Calu3 (cell line): ENCODE data around the gene CYB5D1. TPM values are rescaled to one million over a fixed set of nuclear protein-coding genes. Genes with fewer than 3 reads are reported as not detected.
A peak's percentile ranks its signal among the peaks of the same experiment; 100 is the strongest.

ENCODE experiments used
- BruUV-seq: library from RNA; stranded (reverse); fragments of 400-500 nt; replicated peaks from 2 replicates; lab custom pipeline; 2021; lab: Mats Ljungman, UMichigan
- CTCF ChIA-PET: fragments of 300-600 bp; sonication (Branson Sonifier 250); formaldehyde crosslinking; loops from one replicate; lab custom pipeline; 2022; ENCODE audit warnings: antibody characterized with exemption; lab: Charles Lee
- DNase-seq: peaks from one replicate; pipeline ENCODE4 v3.0.0; 2022
- H3K27ac Mint-ChIP-seq: one replicate; pipeline ENCODE4 v1.8.0; 2022; ENCODE audit warnings: mixed read lengths; ENCODE audit not compliant: unreplicated experiment
- H3K27me3 Mint-ChIP-seq: one replicate; pipeline ENCODE4 v1.8.0; 2022; ENCODE audit warnings: mixed read lengths; ENCODE audit not compliant: unreplicated experiment
- H3K36me3 Mint-ChIP-seq: one replicate; pipeline ENCODE4 v1.8.0; 2022; ENCODE audit warnings: mild to moderate bottlenecking, moderate library complexity, mixed read lengths; ENCODE audit not compliant: insufficient read depth, unreplicated experiment
- H3K4me1 Mint-ChIP-seq: one replicate; pipeline ENCODE4 v1.8.0; 2022; ENCODE audit warnings: mild to moderate bottlenecking, low read depth, mixed read lengths; ENCODE audit not compliant: unreplicated experiment
- H3K4me3 Mint-ChIP-seq: one replicate; pipeline ENCODE4 v1.8.0; 2022; ENCODE audit warnings: mild to moderate bottlenecking, low read depth, moderate library complexity, mixed read lengths; ENCODE audit not compliant: unreplicated experiment
- H3K9me3 Mint-ChIP-seq: one replicate; pipeline ENCODE4 v1.8.0; 2022; ENCODE audit warnings: low read depth, mixed read lengths; ENCODE audit not compliant: unreplicated experiment
- intact Hi-C: fragments of 100-400 bp; cut with micrococcal nuclease; formaldehyde crosslinking; loops from one replicate; pipeline ENCODE4 v1.10.0; 2022; ENCODE audit not compliant: unreplicated experiment
- total RNA-seq: library from RNA; stranded (reverse); gene quantifications from 2 replicates; pipeline ENCODE4 v1.2.3, GENCODE V29; 2022
- TF ChIP-seq, protein P1 (sequence below): fragments of 200-600 bp; IDR thresholded peaks from one replicate; pipeline ENCODE4 v1.8.0; 2022; ENCODE audit warnings: antibody characterized with exemption; ENCODE audit not compliant: unreplicated experiment

CYB5D1 gene
- total RNA-seq, 1 experiment from 2014 or later = 8.0 TPM

- TF ChIP-seq, protein P1, sequence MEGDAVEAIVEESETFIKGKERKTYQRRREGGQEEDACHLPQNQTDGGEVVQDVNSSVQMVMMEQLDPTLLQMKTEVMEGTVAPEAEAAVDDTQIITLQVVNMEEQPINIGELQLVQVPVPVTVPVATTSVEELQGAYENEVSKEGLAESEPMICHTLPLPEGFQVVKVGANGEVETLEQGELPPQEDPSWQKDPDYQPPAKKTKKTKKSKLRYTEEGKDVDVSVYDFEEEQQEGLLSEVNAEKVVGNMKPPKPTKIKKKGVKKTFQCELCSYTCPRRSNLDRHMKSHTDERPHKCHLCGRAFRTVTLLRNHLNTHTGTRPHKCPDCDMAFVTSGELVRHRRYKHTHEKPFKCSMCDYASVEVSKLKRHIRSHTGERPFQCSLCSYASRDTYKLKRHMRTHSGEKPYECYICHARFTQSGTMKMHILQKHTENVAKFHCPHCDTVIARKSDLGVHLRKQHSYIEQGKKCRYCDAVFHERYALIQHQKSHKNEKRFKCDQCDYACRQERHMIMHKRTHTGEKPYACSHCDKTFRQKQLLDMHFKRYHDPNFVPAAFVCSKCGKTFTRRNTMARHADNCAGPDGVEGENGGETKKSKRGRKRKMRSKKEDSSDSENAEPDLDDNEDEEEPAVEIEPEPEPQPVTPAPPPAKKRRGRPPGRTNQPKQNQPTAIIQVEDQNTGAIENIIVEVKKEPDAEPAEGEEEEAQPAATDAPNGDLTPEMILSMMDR = no peak
- DNase-seq = peak; percentile 68
- Mint-ChIP-seq H3K27me3 (no peaks in the 10 kb centered on the region), H3K9me3 (no peaks in the 10 kb centered on the region), H3K27ac (peak overlapping the region; percentile 97), H3K4me1 (peaks cover 35% of the 10 kb centered on the region), H3K36me3 (peaks cover 87% of the 10 kb centered on the region), H3K4me3 (peak overlapping the region; percentile 96)
- CTCF ChIA-PET = interaction anchor here (1.1 to 1.8 kb wide), 3 partner anchors 8 to 99 kb away, joined by 3 to 7 read pairs (median 4); no protein-coding TSS in a partner anchor
- no TSS peak for BruUV-seq
- intact Hi-C loops = loop anchor here (2.0 kb wide), 1 partner anchor 14 kb away; the partner anchor contains the start of gene NAA38
These were observed 15.2 kb upstream of the CYB5D1 start for GRCh38 chr17:7842380-7843256.

GRCh38 chr17:7843257-7843535 is 14.6 kb upstream of the CYB5D1 start:
- intact Hi-C loops = loop anchor here (2.0 kb wide), 1 partner anchor 14 kb away; the partner anchor contains the start of gene NAA38
- TF ChIP-seq, protein P1 = no peak
- peaks cover 86% of the 10 kb centered on the region for H3K36me3 Mint-ChIP-seq
- H3K4me3 Mint-ChIP-seq = peak overlapping the region; percentile 96
- peak overlapping the region; percentile 97 for H3K27ac Mint-ChIP-seq
- no peak for DNase-seq
- H3K27me3 Mint-ChIP-seq = no peaks in the 10 kb centered on the region
- BruUV-seq = TSS peak; percentile 40
- H3K9me3 Mint-ChIP-seq = no peaks in the 10 kb centered on the region
- peaks cover 33% of the 10 kb centered on the region for H3K4me1 Mint-ChIP-seq
- CTCF ChIA-PET = interaction anchor here (1.6 to 1.8 kb wide), 2 partner anchors 8 to 99 kb away, joined by 4 to 7 read pairs; no protein-coding TSS in a partner anchor

DNA sequence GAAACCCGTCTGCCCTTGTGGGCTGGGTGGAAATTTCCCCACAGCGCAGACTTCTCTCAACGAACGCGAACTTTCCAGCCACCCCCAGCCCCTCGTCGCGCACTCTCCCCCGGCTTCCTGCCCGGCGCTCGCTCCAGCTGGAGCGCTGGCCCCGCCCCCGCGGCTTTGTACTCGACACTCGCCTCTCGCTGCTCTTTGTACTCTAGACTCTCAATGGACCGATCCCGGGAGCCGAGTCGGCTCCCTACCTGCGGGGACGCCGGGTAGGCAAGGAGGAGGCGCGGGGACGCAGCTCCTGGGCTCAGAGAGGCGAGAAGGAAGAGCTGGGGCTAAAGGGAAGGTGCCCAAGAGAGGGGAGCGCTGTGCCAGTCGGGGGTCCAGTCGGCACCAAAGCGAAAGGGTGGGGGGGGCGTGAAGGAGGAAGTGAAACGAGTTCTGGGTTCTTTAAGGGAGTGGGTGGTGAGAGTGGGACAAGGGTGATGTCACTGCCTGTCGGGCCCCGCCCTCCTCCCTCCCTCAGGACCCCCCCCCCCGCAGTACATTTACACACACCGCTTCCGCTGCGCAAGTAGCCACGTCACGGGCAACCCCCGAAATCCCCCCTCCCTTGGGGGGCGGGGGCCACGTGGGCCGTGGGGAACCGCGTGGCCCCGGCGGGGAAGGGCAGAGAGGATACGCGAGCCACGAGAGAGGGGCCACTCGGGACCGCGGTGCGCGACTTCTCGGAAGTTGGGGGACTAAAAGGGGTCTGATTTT is 14.1 kb upstream of the CYB5D1 start:
- H3K27me3 Mint-ChIP-seq = no peaks in the 10 kb centered on the region
- peak; percentile 80 for DNase-seq
- CTCF ChIA-PET = interaction anchor here (1.6 to 1.8 kb wide), 2 partner anchors 9 to 100 kb away, joined by 4 to 7 read pairs; no protein-coding TSS in a partner anchor
- BruUV-seq = no TSS peak
- H3K9me3 Mint-ChIP-seq = no peaks in the 10 kb centered on the region
- H3K27ac Mint-ChIP-seq = peak overlapping the region; percentile 97
- intact Hi-C loops = loop anchor here (2.0 kb wide), 1 partner anchor 13 kb away; the partner anchor contains the start of gene NAA38
- peaks cover 28% of the 10 kb centered on the region for H3K4me1 Mint-ChIP-seq
- peak overlapping the region; percentile 96 for H3K4me3 Mint-ChIP-seq
- H3K36me3 Mint-ChIP-seq = peaks cover 86% of the 10 kb centered on the region
- TF ChIP-seq, protein P1 = no peak
